Neural crest cell (in vitro differentiated cells): ENCODE data around the gene ELF4. TPM values are rescaled to one million over a fixed set of nuclear protein-coding genes. Genes with fewer than 3 reads are reported as not detected.

Experiments used
- DNase-seq: peaks from one replicate; pipeline ENCODE4 v3.0.0; 2021; ENCODE audit warnings: low read depth, mixed read lengths, low spot score
- H3K27ac Mint-ChIP-seq: one replicate; pipeline ENCODE4 v1.8.0; 2021; ENCODE audit warnings: mild to moderate bottlenecking, mixed read lengths; ENCODE audit not compliant: unreplicated experiment
- H3K27me3 Mint-ChIP-seq: 2 replicates; pipeline ENCODE4 v1.8.0; 2021; ENCODE audit warnings: low read depth, mild to moderate bottlenecking, mixed read lengths
- H3K36me3 Mint-ChIP-seq: 2 replicates; pipeline ENCODE4 v1.8.0; 2021; ENCODE audit warnings: low read depth, mild to moderate bottlenecking, mixed read lengths
- H3K4me1 Mint-ChIP-seq: 2 replicates; pipeline ENCODE4 v1.8.0; 2021; ENCODE audit warnings: mixed read lengths
- H3K4me3 Mint-ChIP-seq: one replicate; pipeline ENCODE4 v1.8.0; 2021; ENCODE audit warnings: mild to moderate bottlenecking, mixed read lengths
- H3K9me3 Mint-ChIP-seq: 2 replicates; pipeline ENCODE4 v1.8.0; 2021; ENCODE audit warnings: mixed read lengths
- CTCF ChIP-seq: fragments of 200-600 bp; sonication (generic); conservative IDR thresholded peaks from 2 replicates; pipeline ENCODE4 v1.5.0; 2021; ENCODE audit warnings: antibody characterized with exemption, mild to moderate bottlenecking
- total RNA-seq: library from RNA; stranded (reverse); gene quantifications from 2 replicates; pipeline ENCODE4 v1.2.1, GENCODE V29; 2021

Gene ELF4
- total RNA-seq, 1 donor from 2014 or later: 0.86 TPM

GRCh38 chrX:130095249-130096030 lies 14.9 kb downstream of the ELF4 start:
- H3K27me3 Mint-ChIP-seq: no peaks in the 10 kb centered on the region
- TF ChIP-seq CTCF: no peak
- no peaks in the 10 kb centered on the region for H3K4me1 Mint-ChIP-seq
- no peaks in the 10 kb centered on the region for H3K9me3 Mint-ChIP-seq
- no peak overlapping the region for H3K4me3 Mint-ChIP-seq
- no peaks in the 10 kb centered on the region for H3K36me3 Mint-ChIP-seq
- no peak overlapping the region for H3K27ac Mint-ChIP-seq
- no peak for DNase-seq

GRCh38 chrX:130094696-130095095 lies 15.6 kb downstream of the ELF4 start:
- no peaks in the 10 kb centered on the region for H3K27me3 Mint-ChIP-seq
- H3K27ac Mint-ChIP-seq: no peak overlapping the region
- no peaks in the 10 kb centered on the region for H3K36me3 Mint-ChIP-seq
- TF ChIP-seq CTCF: no peak
- no peak for DNase-seq
- no peaks in the 10 kb centered on the region for H3K9me3 Mint-ChIP-seq
- H3K4me3 Mint-ChIP-seq: no peak overlapping the region
- no peaks in the 10 kb centered on the region for H3K4me1 Mint-ChIP-seq

GRCh38 chrX:130093271-130093670 lies 17.0 kb downstream of the ELF4 start:
- Mint-ChIP-seq H3K9me3 (no peaks in the 10 kb centered on the region), H3K36me3 (no peaks in the 10 kb centered on the region), H3K27me3 (no peaks in the 10 kb centered on the region), H3K4me1 (no peaks in the 10 kb centered on the region), H3K27ac (no peak overlapping the region), H3K4me3 (no peak overlapping the region)
- no peak for TF ChIP-seq CTCF
- no peak for DNase-seq

GRCh38 chrX:130091980-130092522 lies 18.2 kb downstream of the ELF4 start:
- H3K36me3 Mint-ChIP-seq: no peaks in the 10 kb centered on the region
- no peak overlapping the region for H3K27ac Mint-ChIP-seq
- TF ChIP-seq CTCF: no peak
- H3K4me1 Mint-ChIP-seq: no peaks in the 10 kb centered on the region
- H3K27me3 Mint-ChIP-seq: no peaks in the 10 kb centered on the region
- DNase-seq: no peak
- H3K9me3 Mint-ChIP-seq: peaks cover 3% of the 10 kb centered on the region
- no peak overlapping the region for H3K4me3 Mint-ChIP-seq

GRCh38 chrX:130090364-130090763 lies 19.9 kb downstream of the ELF4 start:
- H3K36me3 Mint-ChIP-seq: no peaks in the 10 kb centered on the region
- H3K4me1 Mint-ChIP-seq: no peaks in the 10 kb centered on the region
- no peaks in the 10 kb centered on the region for H3K27me3 Mint-ChIP-seq
- no peak overlapping the region for H3K27ac Mint-ChIP-seq
- H3K9me3 Mint-ChIP-seq: peaks cover 3% of the 10 kb centered on the region
- no peak for DNase-seq
- H3K4me3 Mint-ChIP-seq: no peak overlapping the region
- TF ChIP-seq CTCF: no peak
